PC-3 (cell line): ENCODE results near the gene IFITM5. TPM values are rescaled to one million over a fixed set of nuclear protein-coding genes. Genes with fewer than 3 reads are reported as not detected.

Experiments
- ATAC-seq: fragments of 200-7000 bp; cut with Tn5 transposase; 2 replicates; pipeline ENCODE4 v1.9.1; 2020; ENCODE audit warnings: mild to moderate bottlenecking, moderate library complexity
- BruUV-seq: library from RNA; stranded (reverse); fragments of 400-500 nt; replicated peaks from 2 replicates; lab custom pipeline; 2021; lab: Mats Ljungman, UMichigan
- CTCF ChIA-PET: fragments of 300-600 bp; sonication (Branson Sonifier 250); formaldehyde crosslinking; loops from one replicate; lab custom pipeline; 2022; ENCODE audit warnings: antibody characterized with exemption; lab: Charles Lee
- POLR2A ChIA-PET: fragments of 300-600 bp; sonication (Branson Sonifier 250); formaldehyde crosslinking; loops from one replicate; lab custom pipeline; 2022; ENCODE audit warnings: antibody characterized with exemption; ENCODE audit not compliant: unreplicated experiment; lab: Charles Lee
- DNase-seq: peaks from one replicate; pipeline ENCODE4 v3.0.0-alpha.2; 2015
- H2AFZ ChIP-seq: fragments of 300-600 bp; sonication (generic); 2 replicates; pipeline ENCODE4 v1.6.0; 2016; ENCODE audit warnings: antibody characterized with exemption, low read length
- H3F3A ChIP-seq: fragments of 300-600 bp; sonication (generic); one replicate; pipeline ENCODE4 v1.6.0; 2017; ENCODE audit warnings: antibody characterized with exemption, low read length, control low read depth, mild to moderate bottlenecking; ENCODE audit not compliant: unreplicated experiment
- H3K27ac ChIP-seq: fragments of 300-600 bp; sonication (generic); 2 replicates; pipeline ENCODE4 v1.5.1; 2016; ENCODE audit warnings: mild to moderate bottlenecking, low read length
- H3K27me3 ChIP-seq: fragments of 300-600 bp; sonication (generic); 2 replicates; pipeline ENCODE4 v1.6.1; 2016; ENCODE audit warnings: low read length, mixed read lengths
- H3K36me3 ChIP-seq: fragments of 300-600 bp; sonication (generic); 2 replicates; pipeline ENCODE4 v1.6.1; 2016; ENCODE audit warnings: low read depth, mixed run types, low read length, mixed read lengths
- H3K4me1 ChIP-seq: fragments of 300-600 bp; sonication (generic); 2 replicates; pipeline ENCODE4 v1.5.1; 2016; ENCODE audit warnings: low read length; ENCODE audit not compliant: insufficient read depth
- H3K4me2 ChIP-seq: fragments of 300-600 bp; sonication (generic); 2 replicates; pipeline ENCODE4 v1.6.0; 2016; ENCODE audit warnings: low read length
- H3K4me3 ChIP-seq: fragments of 300-600 bp; sonication (generic); 2 replicates; pipeline ENCODE4 v1.5.1; 2016; ENCODE audit warnings: mild to moderate bottlenecking, low read length, mixed read lengths
- H3K79me2 ChIP-seq: fragments of 300-600 bp; sonication (generic); 2 replicates; pipeline ENCODE4 v1.6.1; 2017; ENCODE audit warnings: low read length, mixed read lengths
- H3K9ac ChIP-seq: fragments of 300-600 bp; sonication (generic); 2 replicates; pipeline ENCODE4 v1.6.0; 2016; ENCODE audit warnings: mild to moderate bottlenecking, low read length
- H3K9me2 ChIP-seq: fragments of 300-600 bp; sonication (generic); replicated peaks from 2 replicates; pipeline ENCODE4 v1.6.1; 2016; ENCODE audit warnings: mixed run types, low read length, mixed read lengths
- H3K9me3 ChIP-seq: fragments of 300-600 bp; sonication (generic); 2 replicates; pipeline ENCODE4 v1.6.1; 2016; ENCODE audit warnings: low read length, mixed read lengths
- H4K20me1 ChIP-seq: fragments of 300-600 bp; sonication (generic); 2 replicates; pipeline ENCODE4 v1.6.1; 2016; ENCODE audit warnings: low read length, mixed read lengths
- CTCF ChIP-seq: fragments of 300-600 bp; sonication (generic); conservative IDR thresholded peaks from 2 replicates; pipeline ENCODE4 v1.5.1; 2017; ENCODE audit warnings: antibody characterized with exemption, low read depth, mild to moderate bottlenecking, low read length
- EZH2 ChIP-seq: fragments of 300-600 bp; sonication (generic); IDR thresholded peaks from one replicate; pipeline ENCODE4 v1.6.1; 2017; ENCODE audit warnings: antibody characterized with exemption, mild to moderate bottlenecking, low read length; ENCODE audit not compliant: unreplicated experiment
- EZH2phosphoT487 ChIP-seq: fragments of 300-600 bp; sonication (generic); IDR thresholded peaks from 2 replicates; pipeline ENCODE4 v1.6.1; 2018; ENCODE audit warnings: mild to moderate bottlenecking, antibody characterized with exemption, low read length, borderline replicate concordance
- intact Hi-C: fragments of 100-400 bp; cut with micrococcal nuclease; formaldehyde crosslinking; loops from 2 replicates; pipeline ENCODE4 v1.9.0; 2023
- total RNA-seq: library from RNA; depleted of rRNA; stranded (reverse); fragments of >200 nt; gene quantifications from 2 replicates; pipeline ENCODE4 v1.2.3, GENCODE V29; 2014

IFITM5 gene
- total RNA-seq, 1 experiment from 2014 or later, result not detected

GRCh38 chr11:344836-345578 is 45.7 kb upstream of the IFITM5 start:
- H3K9me2 ChIP-seq, result no peaks in the 10 kb centered on the region
- H3K36me3 ChIP-seq, result no peaks in the 10 kb centered on the region
- ATAC-seq (no peak), DNase-seq (no peak)
- BruUV-seq, result no TSS peak
- H3K9ac ChIP-seq, result no peak overlapping the region
- intact Hi-C loops, result no loop called here
- ChIA-PET POLR2A (no interaction called here), CTCF (no interaction called here)
- no peak overlapping the region for H3K27ac ChIP-seq
- TF ChIP-seq EZH2, result no peak
- TF ChIP-seq EZH2phosphoT487, result no peak
- no peak for TF ChIP-seq CTCF
- no peaks in the 10 kb centered on the region for H3F3A ChIP-seq
- no peak overlapping the region for H2AFZ ChIP-seq
- no peaks in the 10 kb centered on the region for H3K79me2 ChIP-seq
- no peaks in the 10 kb centered on the region for H3K4me1 ChIP-seq
- no peak overlapping the region for H3K4me3 ChIP-seq
- no peaks in the 10 kb centered on the region for H3K9me3 ChIP-seq
- peaks cover 7% of the 10 kb centered on the region for H3K27me3 ChIP-seq
- no peak overlapping the region for H3K4me2 ChIP-seq
- H4K20me1 ChIP-seq, result no peaks in the 10 kb centered on the region

- TF ChIP-seq CTCF (no peak), EZH2 (no peak), EZH2phosphoT487 (no peak)
- Histone ChIP-seq H3K9ac (no peak overlapping the region), H3K27ac (no peak overlapping the region), H2AFZ (no peak overlapping the region), H3K27me3 (peaks cover 7% of the 10 kb centered on the region), H3K4me1 (no peaks in the 10 kb centered on the region), H3K36me3 (no peaks in the 10 kb centered on the region), H3K79me2 (no peaks in the 10 kb centered on the region), H3K4me2 (no peak overlapping the region), H3K9me3 (no peaks in the 10 kb centered on the region), H4K20me1 (no peaks in the 10 kb centered on the region), H3F3A (no peaks in the 10 kb centered on the region), H3K4me3 (no peak overlapping the region), H3K9me2 (no peaks in the 10 kb centered on the region)
- BruUV-seq, result no TSS peak
- intact Hi-C loops, result no loop called here
- ATAC-seq, result no peak
- no peak for DNase-seq
- ChIA-PET CTCF (no interaction called here), POLR2A (no interaction called here)
Measured at GRCh38 chr11:342328-342727, 43.0 kb upstream of the IFITM5 start.
